CD4-positive, alpha-beta T cell treated with Interleukin-4 for 1 hour (primary cell): ENCODE results near the gene RBP3.
"Not testable (repeated sequence)": the region's sequence is repeated elsewhere in the genome, so short reads cannot be mapped to it uniquely, and the experiment has no call there.

Source experiments
- DNase-seq, 2 donors: peaks; one replicate each; pipeline ENCODE4 v3.0.0-alpha.2; 2020 to 2022

RBP3 gene

DNA sequence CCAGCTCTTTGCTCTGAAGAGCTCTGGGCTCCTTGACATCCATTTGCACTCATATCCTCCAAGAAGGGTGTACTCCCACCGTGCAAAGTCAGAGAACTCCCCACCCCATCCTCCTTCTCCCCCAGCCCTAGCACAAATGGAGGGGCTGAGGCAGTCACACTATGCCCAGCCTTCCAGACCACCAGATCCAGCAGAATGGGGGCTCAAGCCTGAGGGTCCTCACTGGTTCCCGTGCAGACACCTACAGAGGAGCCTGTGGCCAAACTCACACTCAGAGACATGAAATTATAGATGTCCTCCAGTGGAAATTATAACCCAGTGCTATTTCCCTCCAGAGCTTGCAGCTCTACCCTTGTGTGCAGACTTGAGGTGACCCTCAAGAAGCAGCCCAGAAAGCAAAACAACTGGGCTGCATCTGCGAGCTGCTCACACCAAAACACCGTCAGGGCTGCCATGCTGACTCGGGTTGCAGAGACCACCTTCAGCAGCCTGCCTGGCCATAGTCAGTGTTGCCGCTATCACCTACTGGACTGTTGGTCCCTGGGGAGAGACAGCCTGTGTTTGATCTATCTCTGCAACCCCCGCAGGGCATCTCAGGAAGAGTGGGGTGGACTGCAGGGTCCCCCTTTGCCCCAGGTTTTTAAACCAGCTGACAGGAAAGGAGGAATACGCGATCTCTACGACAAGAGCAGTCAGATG, 28.5 kb downstream of the RBP3 start:
- no peak for DNase-seq

DNA sequence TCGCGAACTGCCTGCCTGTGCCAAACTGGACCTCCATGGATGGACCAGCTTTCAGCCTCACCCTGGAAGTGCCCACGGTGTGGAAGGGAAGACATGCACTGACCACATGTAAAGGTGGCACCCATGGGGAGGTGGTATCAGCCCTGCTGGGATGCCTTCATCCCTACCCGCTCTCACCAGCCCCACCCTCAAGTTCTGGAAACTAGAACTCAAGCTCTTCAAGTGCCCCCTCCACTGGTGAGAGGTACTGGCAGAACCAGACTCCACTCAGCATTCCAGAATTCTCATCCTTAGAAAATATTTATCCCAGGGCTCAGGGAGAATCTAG, 30.0 kb downstream of the RBP3 start:
- no peak for DNase-seq

DNA sequence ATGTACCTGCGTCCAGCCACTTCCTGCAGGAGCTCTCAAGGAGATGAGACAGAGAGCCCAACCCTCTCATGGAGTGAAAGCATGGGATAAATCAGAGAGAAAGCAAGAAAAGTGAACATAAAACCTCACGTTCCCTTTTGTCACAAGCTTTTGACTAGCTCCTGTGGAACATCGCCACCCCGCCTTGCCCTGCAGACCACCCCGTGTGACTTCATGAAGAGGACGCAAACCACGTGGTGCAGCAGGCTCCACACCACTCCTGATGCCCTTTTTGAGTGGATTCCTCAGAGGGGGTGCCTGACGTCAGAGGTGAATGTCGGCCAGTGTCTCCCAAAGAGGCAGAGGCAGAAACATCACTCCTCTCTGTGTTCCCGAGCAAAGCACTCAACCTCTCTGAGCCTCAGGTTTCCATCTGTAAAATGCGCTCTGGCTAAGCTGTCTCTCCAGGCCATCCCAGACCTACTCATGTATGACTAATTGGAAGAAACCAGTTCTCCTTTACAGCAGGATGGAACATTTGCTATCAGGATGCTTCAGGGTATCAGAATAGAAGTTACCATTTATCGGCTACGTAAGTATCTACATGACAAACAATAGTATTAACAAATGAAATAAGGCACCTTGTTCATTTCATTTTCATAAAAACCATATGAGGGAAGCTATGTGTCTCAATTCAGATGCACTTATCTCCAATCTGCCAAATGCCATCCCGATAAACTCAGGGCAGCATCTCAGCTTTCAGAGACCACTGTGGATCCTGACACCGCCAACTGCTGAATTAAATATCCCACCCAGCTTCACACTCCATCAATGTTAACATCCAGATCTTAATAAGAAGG, 30.7 kb downstream of the RBP3 start:
- no peak for DNase-seq

DNA sequence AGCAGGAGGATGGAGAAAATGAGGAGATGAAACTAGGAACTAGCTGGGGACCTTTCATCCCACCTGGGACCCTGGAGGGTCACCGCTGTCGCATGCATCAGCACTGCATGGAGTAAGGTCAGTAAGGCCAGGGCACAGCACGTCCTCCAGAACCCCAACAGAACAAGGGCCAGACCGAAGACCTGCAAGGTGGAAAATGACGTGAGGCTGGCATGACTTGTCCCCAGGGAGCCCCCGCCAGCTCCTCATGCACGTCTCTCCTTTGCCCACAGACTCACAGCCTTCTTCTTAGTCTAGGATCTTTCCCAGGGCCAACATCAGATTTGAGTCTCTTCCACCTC, 31.3 kb downstream of the RBP3 start:
- DNase-seq, result no peak

DNA sequence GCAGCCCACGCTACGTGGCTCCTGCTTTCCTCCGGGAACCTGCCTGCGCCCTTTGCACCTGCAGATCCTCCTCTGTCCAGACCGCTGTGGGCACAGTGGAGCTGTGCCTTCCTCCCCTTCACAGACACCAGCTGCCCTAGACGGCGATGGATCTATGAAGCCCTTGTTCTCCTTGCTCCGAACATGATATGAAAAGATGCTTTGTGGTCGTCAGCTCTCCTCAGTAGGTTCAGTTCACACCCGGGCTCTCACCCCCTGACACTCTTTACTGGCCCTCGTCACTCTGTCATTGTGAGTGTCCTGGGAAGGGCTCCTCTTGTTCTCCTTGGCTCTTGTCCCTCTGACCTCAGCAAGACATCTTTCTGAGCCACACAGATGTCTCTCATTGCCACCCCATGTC, 31.7 kb downstream of the RBP3 start:
- no peak for DNase-seq

DNA sequence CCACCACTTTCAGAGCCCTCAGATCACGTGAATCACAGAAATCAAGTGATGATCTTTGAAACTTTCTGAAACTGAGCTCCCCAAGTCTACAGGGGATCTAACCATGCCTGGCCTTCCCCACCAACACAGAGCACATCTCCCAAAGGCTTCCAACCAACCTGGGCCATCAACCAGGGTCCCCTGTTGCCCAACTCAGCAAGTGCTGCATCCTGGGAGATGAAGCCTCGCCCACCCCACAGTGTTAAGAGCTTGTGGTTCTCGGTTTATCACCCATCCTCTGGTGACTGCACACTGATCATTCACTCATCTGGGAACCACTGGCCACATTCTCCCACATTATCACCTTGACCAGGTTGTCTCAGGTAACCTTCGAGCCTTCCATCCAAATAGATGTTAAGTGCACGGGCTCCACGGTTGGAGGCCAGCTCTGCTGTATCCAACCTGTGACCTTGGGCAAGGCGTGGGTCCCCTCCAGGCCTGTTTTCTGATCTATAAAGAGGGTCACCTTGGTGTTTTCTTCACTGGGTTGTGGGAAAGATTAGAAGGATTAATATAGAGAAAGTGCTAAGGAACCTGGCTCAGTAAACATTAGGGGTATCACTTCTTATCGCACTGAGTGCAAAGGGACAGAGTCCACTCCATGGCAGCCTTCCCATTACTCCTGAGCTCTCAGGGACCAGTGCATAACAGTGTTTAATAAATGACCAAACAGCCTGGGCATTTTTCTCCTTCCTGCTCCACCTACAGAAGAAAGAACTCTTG, 32.4 kb downstream of the RBP3 start:
- DNase-seq, result no peak

DNA sequence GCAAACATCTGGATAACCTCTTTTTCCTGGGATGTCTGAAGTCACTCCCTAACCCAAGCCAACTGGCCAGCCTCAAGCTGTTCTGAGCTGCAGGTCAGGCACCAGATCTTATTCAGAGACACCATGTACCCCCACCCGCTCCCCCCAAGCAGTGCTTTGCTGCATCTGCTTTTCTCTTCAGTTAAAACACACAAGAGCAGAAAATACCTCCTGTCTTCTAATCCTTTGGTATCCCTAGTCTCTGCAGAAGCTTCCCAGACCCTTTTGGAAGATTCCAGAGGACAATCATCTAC, 32.9 kb downstream of the RBP3 start:
- no peak for DNase-seq

DNA sequence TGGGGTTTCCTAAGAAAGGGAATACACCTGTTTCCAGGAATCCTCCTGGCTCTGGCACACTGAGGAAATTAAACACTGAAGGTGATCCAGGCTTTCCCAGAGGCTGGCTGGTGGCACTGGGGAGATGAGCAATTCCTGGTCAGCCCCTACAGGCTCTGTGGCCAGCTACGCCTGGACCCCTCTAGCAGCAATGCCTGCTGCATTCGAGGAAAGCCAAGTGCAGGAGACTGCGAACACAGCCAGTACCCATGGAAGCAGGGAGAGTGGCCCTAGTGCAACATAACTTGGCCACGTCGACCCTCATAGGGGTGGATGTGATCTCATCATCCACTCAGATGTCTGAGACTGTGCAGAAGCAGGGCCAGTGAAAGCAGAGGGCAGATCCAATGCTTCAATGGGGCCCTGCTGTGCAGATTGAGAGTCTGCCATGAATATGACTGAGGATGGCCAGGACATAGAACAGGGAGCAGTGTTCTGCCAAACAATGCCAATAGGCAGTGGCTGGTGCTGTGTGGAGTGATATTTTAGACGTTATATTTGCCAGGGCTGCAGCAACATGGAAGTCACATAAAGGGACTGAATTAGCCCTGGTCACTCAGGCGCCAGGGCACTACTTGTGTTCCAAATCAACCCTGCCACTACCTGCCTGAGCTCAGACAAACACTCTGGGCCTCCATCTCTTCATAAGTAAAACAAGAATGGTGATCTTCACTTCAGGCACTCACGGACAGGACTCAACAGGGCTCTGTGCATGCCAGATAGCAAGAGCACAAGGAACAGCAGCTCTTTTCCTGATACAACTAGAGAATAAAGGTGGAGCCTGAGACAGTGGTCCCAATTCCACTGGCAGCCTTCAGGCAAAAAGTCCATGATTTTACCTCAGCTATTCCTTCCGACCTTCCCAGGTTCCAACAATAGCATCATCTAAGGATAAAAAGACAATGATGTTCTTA, 33.5 kb downstream of the RBP3 start:
- DNase-seq, result no peak

DNA sequence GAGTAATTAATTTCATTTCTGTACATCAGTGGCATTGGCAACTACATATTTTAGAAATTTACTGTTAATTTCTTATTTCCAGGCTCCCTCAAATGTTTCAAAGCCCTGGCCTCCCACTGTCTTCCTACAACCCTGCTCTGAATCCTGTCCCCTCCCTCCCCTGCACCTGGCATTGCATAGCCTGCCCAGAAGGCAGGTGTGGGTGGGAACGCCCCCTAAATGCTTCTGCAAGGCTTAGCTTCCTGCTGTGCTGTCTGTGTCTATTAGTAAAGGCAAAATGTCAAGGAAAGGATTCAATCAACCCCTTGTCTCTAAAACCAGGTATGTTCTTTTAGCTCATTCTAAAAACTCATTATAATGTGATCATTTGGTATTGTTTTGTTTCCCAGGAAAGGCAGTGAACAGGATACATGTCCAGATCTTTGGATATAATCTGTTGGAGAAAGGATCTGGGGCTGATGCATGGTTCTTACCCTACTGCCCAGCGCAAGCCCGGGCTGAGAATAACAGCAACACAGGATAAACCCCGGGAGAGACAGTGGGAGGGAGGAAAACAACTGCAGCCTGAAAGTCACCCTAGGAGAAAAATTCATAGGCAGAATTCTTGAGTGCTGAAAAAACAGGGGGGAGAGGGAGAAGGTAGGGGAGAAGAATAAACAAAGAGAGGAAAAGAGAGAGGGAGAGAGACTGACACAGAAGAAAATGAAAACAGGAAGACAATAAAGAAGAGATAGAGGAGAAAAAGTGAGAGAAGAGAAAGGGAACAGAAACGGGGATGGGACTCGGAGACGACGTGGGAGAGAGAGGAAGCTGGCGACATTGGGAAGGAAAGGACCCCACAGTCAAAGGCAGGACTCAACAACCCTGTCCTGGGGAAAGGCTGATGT, 35.3 kb downstream of the RBP3 start:
- DNase-seq, result no peak

DNA sequence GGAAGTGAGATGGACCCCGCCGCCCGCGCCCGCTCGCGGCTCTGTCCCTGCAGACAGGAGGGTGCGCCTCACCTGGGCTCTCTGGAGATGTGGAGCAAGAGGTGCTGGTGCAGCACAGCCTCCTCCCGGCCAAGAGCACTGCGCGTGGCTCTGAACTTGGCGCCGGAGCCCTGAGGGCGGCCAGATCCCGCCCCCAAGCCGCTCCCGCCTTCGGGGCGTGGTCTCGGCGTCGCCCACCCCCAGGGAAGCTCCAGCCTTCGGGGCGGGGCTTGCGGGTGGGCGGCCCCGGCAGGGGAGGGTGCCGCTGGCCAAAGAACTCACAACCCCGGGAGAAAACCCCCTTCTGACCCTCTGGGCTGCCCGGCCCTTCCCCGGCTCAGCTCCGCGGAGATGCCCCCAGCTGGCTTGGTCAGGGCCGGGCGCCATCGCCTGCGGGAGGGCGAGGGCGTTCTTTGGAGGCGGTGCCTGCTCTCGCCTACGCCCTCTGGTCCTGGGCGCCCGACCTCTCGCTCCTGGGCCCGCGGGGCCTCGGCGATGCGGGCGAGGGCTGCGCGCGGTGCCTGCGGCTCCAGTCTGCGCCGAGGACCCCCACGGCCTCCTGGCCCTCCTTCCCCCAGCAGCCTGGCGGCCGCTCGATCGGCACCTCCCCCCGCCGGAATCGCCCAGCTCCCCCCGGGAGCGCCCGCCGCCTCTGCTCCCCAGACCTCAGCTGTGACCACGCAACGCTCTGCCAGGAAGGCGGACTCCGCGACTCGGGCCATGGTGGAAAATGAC, 36.2 kb downstream of the RBP3 start, which contains the start of gene ZNF488:
ZNF488 (minus strand) TSS at position 146 of the 774 bp plus-strand sequence. CDS start 15,464 bp downstream, outside the sequence.
- DNase-seq, result peak; percentile 67 to 73

DNA sequence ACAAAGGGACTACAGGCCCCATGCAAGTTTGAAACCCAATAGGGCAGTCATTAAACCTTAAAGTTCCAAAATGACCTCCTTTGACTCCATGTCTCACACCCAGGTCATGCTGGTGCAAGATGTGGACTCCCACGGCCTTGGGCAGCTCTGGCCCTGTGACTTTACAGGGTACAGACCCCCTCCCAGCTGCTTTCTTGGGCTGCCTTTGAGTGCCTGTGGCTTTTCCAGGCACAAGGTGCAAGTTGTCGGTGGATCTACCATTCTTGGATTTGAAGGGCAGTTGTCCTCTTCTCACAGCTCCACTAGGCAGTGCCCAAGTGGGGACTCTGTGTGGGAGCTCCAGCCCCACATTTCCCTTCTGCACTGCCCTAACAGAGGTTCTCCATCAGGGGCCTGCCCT, 37.9 kb downstream of the RBP3 start:
- DNase-seq, result not testable (repeated sequence)

DNA sequence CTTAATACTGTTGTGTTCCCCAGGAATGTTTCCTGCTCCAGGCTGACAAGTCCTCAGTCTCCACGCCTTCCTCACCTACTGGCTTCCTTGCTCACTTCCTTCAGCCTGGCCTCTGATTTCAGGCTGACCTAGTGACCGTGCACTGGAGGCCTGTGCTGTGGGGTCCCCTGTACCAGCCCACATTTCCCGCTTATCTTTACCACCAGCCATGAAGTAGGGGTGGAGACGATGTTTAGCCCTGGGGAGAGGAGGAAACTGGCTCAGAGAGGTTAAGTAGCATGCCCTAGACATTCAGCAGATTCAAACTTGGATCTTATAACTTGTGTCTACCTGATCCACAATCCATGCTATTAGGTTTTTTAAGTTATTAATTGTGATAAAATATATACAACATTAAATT, 40.7 kb downstream of the RBP3 start:
- no peak for DNase-seq

DNA sequence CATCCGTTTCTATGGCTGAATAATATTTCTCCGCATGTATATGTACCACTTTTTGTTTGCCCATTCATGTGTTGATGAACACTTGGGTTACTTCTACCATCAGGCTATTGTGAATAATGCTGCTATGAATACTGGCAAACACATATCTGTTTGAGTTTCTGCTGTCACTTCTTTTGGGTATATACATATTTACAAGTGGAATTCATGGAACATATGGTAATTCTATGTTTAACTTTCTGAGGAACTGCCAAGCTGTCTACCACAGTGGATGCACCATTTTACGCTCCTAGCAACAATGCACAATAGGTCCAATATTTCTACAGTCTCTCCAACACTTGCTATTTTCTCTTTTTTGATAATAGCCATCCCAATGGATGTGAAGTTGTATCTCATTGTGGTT, 41.5 kb downstream of the RBP3 start:
- DNase-seq, result no peak

DNA sequence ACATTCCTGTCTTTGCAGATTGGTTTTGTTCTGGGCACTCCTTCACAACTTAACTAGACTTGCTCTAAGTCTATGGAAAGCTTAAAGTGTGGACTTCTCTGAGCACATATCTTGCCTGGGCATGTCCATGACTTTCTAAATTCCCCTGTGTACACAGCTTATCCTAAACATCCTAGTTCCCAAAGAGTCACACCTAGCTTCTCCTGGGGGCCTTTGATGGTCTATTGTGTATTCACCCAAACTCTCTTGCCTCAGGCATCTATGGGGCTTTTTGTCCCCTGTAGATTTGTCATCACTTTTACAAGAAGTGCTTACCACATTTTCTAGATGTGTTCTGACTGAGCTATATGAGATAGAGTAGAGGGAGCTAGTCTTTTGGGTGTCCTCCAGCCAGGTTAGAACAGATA, 48.2 kb downstream of the RBP3 start:
- no peak for DNase-seq

DNA sequence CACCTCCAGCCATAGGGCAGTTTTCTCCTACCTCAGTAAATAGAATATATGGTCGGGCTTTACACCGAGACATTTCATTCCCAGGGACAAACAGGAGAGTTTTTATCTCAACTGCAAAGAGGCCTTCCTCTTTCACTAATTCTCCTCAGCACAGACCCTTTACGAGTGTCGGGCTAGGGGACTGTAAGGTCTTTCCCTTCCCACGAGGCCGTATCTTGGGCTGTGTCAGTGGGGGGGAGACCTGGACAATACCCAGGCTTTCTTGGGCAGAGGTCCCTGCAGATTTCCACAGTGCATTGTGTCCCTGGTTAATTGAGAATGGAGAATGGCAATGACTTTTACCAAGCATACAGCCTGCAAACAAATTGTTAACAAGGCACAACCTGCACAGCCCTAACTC, 49.1 kb downstream of the RBP3 start:
- no peak for DNase-seq

DNA sequence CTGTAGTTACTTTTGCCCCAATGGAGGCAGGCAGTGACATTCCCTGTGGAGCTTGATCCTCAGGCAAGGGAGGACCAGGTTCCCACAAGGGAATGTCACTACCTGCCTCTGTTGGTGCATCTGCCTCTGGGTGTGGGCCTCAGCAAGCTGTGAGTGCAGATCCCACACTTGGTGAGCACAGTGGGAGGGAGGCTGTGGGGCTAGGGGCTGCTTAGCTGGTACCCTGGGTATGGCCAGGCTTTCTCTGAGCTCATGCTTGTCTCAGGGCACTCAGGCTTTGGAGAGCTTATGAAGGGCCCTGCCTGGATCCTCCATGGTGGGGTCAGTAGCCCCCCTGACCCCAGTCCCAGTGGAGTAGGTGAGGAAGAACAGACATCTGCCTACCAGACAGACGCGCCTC, 52.1 kb downstream of the RBP3 start:
- no peak for DNase-seq

DNA sequence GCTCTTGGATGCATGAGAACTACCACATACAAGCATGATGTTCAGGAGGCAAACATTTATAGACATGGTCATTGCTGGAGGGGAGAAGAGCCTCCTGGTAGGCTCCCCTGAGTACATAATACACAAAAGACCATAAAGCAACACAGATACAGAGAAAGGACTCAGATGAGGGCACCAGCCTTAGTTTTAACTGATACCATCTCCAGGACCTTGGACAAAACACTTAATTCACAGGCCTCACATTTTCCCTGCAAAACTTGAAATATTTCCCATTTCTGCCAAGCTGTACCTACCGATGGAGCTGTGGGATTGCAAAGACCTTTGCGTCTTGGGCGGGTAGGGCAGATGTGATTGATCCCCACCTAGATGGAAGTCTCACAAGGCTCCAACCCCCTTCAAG, 52.6 kb downstream of the RBP3 start:
- no peak for DNase-seq

DNA sequence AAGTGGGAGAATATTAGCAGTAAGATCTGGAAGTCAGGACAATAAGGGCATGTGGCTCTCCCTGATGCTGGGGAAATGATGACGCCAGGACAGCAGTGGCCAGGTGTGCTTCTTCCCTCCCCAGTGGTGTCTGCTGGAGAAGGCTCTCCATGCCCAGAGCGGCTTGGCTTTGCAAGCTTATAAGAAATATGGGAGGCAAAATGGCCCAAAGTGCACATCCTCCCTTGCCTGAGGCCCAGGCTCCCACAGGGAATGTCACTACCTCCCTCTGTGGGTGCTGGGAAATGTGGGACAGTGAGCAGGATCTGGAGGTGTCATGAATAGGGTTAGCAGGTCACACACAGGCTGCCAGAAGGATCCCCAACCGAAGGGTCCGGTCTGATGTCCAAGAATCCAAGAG, 53.0 kb downstream of the RBP3 start:
- no peak for DNase-seq

DNA sequence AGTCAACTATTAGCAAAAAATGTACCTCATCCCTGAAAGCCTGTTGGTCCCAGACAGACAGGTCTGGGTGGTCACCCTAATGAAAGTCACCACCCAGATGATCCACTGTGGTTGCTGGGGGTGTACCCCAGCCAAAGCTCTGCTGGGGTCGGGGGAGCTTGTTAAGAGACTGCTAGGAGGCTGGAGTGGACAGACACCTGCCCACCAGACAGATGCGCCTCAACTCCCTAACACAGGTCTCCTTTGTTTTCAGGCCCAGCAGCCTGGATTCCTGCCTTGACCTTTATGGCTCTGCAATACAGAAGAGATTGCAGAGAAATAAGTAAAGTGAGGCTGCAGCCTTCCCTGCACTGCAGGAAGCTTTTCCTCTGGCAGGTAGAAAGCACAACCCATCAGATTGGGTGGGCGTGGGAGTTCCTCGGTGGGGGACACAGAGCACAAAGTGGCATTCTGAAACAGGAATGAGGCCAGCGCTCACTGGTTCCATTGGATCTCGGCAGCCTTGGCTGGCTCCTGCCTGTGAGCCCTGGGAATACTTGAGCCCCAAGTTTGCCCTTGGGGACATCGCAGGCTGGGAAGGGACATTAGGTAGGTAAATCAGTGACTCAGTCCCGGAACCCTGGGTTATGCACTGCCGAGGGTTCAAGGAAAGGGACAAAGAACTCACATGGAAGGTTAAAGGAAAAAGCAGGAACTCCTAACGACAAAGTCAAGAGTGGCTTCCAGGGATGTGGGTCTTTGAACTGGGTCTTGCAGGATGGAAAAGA, 53.9 kb downstream of the RBP3 start:
- DNase-seq, result no peak

DNA sequence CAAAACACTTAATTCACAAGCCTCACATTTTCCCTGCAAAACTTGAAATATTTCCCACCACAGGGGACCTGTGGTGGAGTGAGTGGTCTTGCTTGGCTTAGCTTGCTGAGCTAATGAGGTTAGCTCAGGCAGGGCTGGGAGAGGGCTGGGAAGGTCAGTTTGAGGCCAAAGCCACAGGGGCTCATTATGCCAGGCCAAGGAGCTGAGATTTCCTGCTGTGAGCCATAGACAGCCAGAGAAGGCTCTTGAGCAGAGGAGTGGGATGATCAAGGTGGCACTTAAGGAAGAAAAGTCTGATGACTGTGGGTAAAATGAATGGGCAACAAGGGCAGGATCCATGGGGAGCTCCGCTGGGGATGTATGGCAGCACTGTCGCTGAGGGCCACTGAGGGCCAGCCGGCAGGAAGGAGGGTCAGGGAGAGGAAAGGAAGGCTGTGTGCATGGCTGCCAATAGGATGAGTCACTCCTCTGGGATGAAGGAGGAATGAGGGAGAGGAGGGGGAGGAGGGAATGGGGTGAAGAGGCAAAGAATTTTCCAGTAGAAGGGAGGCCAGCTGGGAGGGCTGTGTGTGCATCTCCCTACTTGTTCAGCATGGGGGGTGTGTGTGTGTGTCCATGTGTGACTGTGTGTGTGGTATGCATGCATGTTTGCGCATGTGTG, 54.6 kb downstream of the RBP3 start:
- DNase-seq, result no peak
